Testis (tissue), 2 donors: Measurements from ENCODE around the gene PLA2R1.

Source experiments
- POLR2A ChIP-seq: fragments of 450-650 bp; IDR thresholded peaks from one replicate; pipeline ENCODE4 v1.6.1; 2017; ENCODE audit warnings: antibody characterized with exemption, mild to moderate bottlenecking, moderate library complexity
- TF ChIP-seq, protein P1 (sequence below), 3 experiments: fragments of 450-650 bp in 2 of 3; fragments of 200-600 bp in 1 of 3; sonication (generic) in 1 of 3; IDR thresholded peaks; one replicate each; pipeline ENCODE4 v1.5.1; 2016 to 2019; ENCODE audit warnings: antibody characterized with exemption in 3 of 3, mild to moderate bottlenecking in 2 of 3, moderate library complexity in 1 of 3

DNA sequence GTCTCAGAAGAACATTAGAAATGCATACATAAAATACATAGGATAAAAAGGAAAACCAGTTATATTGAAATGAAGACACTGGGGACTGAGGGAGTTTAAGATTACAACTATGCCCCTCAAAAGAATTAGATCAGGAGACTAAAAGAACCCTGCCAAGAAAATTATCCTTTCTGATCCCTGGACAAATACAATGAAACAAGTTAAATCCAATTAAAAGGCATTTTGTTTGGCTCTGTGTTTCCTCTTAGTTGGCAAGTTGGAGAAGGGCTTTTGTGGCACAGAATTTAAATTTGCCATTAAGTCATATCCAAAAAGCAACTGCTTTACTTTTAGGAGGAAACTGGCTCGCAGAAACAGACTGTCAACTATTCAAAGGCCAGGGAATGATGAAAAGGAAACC is 165.3 kb downstream of the PLA2R1 start:
- TF ChIP-seq, protein P1, sequence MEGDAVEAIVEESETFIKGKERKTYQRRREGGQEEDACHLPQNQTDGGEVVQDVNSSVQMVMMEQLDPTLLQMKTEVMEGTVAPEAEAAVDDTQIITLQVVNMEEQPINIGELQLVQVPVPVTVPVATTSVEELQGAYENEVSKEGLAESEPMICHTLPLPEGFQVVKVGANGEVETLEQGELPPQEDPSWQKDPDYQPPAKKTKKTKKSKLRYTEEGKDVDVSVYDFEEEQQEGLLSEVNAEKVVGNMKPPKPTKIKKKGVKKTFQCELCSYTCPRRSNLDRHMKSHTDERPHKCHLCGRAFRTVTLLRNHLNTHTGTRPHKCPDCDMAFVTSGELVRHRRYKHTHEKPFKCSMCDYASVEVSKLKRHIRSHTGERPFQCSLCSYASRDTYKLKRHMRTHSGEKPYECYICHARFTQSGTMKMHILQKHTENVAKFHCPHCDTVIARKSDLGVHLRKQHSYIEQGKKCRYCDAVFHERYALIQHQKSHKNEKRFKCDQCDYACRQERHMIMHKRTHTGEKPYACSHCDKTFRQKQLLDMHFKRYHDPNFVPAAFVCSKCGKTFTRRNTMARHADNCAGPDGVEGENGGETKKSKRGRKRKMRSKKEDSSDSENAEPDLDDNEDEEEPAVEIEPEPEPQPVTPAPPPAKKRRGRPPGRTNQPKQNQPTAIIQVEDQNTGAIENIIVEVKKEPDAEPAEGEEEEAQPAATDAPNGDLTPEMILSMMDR (IDR thresholded peaks at IDR 0.05) = no peak
- TF ChIP-seq POLR2A = no peak
